ENCODE results near the gene SCARB1.

Gene SCARB1

GRCh38 chr12:124740691-124741137 is 123.0 kb downstream of the SCARB1 start:
- DNase-seq, result peak; percentile 27

GRCh38 chr12:124739953-124740561 is 123.6 kb downstream of the SCARB1 start:
- no peak for DNase-seq

- no peak for DNase-seq
These were observed 124.8 kb downstream of the SCARB1 start for GRCh38 chr12:124738636-124739467.

GRCh38 chr12:124737772-124738635 is 125.7 kb downstream of the SCARB1 start:
- no peak for DNase-seq

- DNase-seq, result no peak
These were observed 126.6 kb downstream of the SCARB1 start for GRCh38 chr12:124737040-124737419.

- DNase-seq, result no peak
These were observed 127.3 kb downstream of the SCARB1 start for GRCh38 chr12:124736115-124737039.

- no peak for DNase-seq
These were observed 129.4 kb downstream of the SCARB1 start for GRCh38 chr12:124734224-124734788.

GRCh38 chr12:124733086-124733485 is 130.6 kb downstream of the SCARB1 start:
- DNase-seq, result no peak

GRCh38 chr12:124732275-124733075 is 131.2 kb downstream of the SCARB1 start:
- no peak for DNase-seq

GRCh38 chr12:124731869-124732268 is 131.8 kb downstream of the SCARB1 start:
- no peak for DNase-seq

GRCh38 chr12:124730455-124730932 is 133.2 kb downstream of the SCARB1 start:
- DNase-seq, result no peak

GRCh38 chr12:124727922-124728321 is 135.7 kb downstream of the SCARB1 start:
- no peak for DNase-seq

GRCh38 chr12:124727264-124727800 is 136.3 kb downstream of the SCARB1 start:
- no peak for DNase-seq

All from stimulated activated CD4-positive, alpha-beta T cell treated with anti-CD3 and anti-CD28 coated beads, Interleukin-12 subunit alpha, Interleukin-12 subunit beta, amount 100 ng/mL, for 4 hours (primary cell).